K562 (cell line): ENCODE results near the gene B3GAT3. TPM values are rescaled to one million over a fixed set of nuclear protein-coding genes. Genes with fewer than 3 reads are reported as not detected.

ENCODE experiments used
- ATAC-seq: fragments of 200-7000 bp; cut with Tn5 transposase; 3 replicates; pipeline ENCODE4 v1.9.1; 2020; ENCODE audit warnings: moderate library complexity
- BruUV-seq: library from RNA; stranded (reverse); fragments of 400-500 nt; replicated peaks from 2 replicates; lab custom pipeline; 2021; lab: Mats Ljungman, UMichigan
- CTCF ChIA-PET: fragments of 300-600 bp; formaldehyde crosslinking; extraction: SDS; loops from one replicate; lab custom pipeline; 2021; ENCODE audit warnings: low intra/inter-chr PET ratio; lab: Yijun Ruan, JAX
- POLR2A ChIA-PET: fragments of 300-600, 350-650 bp; sonication (Branson Sonifier 250); formaldehyde crosslinking; extraction: SDS; loops from one replicate; lab custom pipeline; 2021; ENCODE audit warnings: antibody characterized with exemption, inconsistent platforms; lab: Yijun Ruan, JAX
- DNase-seq, 4 experiments: peaks; one replicate each; pipeline versions ENCODE4 v3.0.0 to v3.0.0-alpha.2; 2011 to 2018; ENCODE audit warnings: low spot score in 3 of 4, mixed read lengths in 3 of 4; ENCODE audit errors: extremely low read depth in 1 of 4
- FAIRE-seq: peaks from 2 replicates; lab custom pipeline; 2011; peaks lifted over from hg19 to GRCh38; lab: Jason Lieb, UNC
- H2AFZ ChIP-seq: 2 replicates; pipeline ENCODE4 v1.6.0; 2011; ENCODE audit warnings: low read depth, low read length, control low read depth, inconsistent platforms
- H3K27ac ChIP-seq: fragments of 200-600 bp; 3 replicates; pipeline ENCODE4 v1.8.0; 2011; ENCODE audit warnings: low read depth, mild to moderate bottlenecking, control low read depth, inconsistent platforms, low read length, moderate library complexity, mixed read lengths; ENCODE audit errors: extremely low read depth
- H3K27me3 ChIP-seq, 2 experiments: fragments of 300-600 bp in 1 of 2; 2 replicates in 1 of 2; 3 replicates in 1 of 2; pipeline versions ENCODE4 v1.6.0 to v1.8.0; 2011; ENCODE audit warnings: inconsistent platforms in 2 of 2, low read length in 2 of 2, mild to moderate bottlenecking in 1 of 2, mixed read lengths in 1 of 2, moderate library complexity in 1 of 2; ENCODE audit not compliant: control insufficient read depth in 2 of 2, insufficient read depth in 2 of 2
- H3K36me3 ChIP-seq: fragments of 300-600 bp; 3 replicates; pipeline ENCODE4 v1.8.0; 2011; ENCODE audit warnings: mild to moderate bottlenecking, low read length, inconsistent platforms; ENCODE audit not compliant: control insufficient read depth, insufficient read depth
- H3K4me1 ChIP-seq, 2 experiments: fragments of 200-600 bp in 1 of 2; replicated peaks in 1 of 2; 2 replicates in 1 of 2; 3 replicates in 1 of 2; pipeline versions ENCODE4 v1.5.1 to v1.8.0; 2011; ENCODE audit warnings: inconsistent platforms in 2 of 2, low read length in 2 of 2, mild to moderate bottlenecking in 1 of 2, mixed read lengths in 1 of 2, moderate library complexity in 1 of 2; ENCODE audit not compliant: control insufficient read depth in 2 of 2, insufficient read depth in 2 of 2
- H3K4me2 ChIP-seq: 2 replicates; pipeline ENCODE4 v1.6.1; 2011; ENCODE audit warnings: low read length, control low read depth, inconsistent platforms, mixed read lengths; ENCODE audit not compliant: insufficient read depth
- H3K4me3 ChIP-seq: fragments of 200-600 bp; sonication (generic), shearing (Covaris generic); 2 replicates; pipeline ENCODE4 v1.5.1; 2016; ENCODE audit warnings: control low read depth, inconsistent platforms
- H3K79me2 ChIP-seq: fragments of 200-600 bp; 3 replicates; pipeline ENCODE4 v1.8.0; 2011; ENCODE audit warnings: low read length, inconsistent platforms; ENCODE audit not compliant: control insufficient read depth, insufficient read depth
- H3K9ac ChIP-seq, 2 experiments: 2 replicates each; pipeline versions ENCODE4 v1.6.0 to v1.6.1; 2011; ENCODE audit warnings: low read depth in 2 of 2, low read length in 2 of 2, control low read depth in 1 of 2, inconsistent platforms in 1 of 2, mild to moderate bottlenecking in 1 of 2, mixed read lengths in 1 of 2; ENCODE audit not compliant: insufficient read depth in 1 of 2
- H3K9me1 ChIP-seq: one replicate; pipeline ENCODE4 v1.6.0; 2011; ENCODE audit warnings: inconsistent platforms, mild to moderate bottlenecking, low read length, moderate library complexity; ENCODE audit not compliant: control insufficient read depth, insufficient read depth
- H3K9me3 ChIP-seq: replicated peaks from 2 replicates; pipeline ENCODE4 v1.5.1; 2011; ENCODE audit warnings: low read depth, low read length, inconsistent platforms; ENCODE audit not compliant: control insufficient read depth, insufficient read depth
- H4K20me1 ChIP-seq: replicated peaks from 2 replicates; pipeline ENCODE4 v1.6.1; 2011; ENCODE audit warnings: low read length, inconsistent platforms, mixed read lengths; ENCODE audit not compliant: control insufficient read depth, insufficient read depth
- ATF4 ChIP-seq: fragments of 450-650 bp; formaldehyde crosslinking; IDR thresholded peaks from 2 replicates; pipeline ENCODE4 v1.4.0; 2022; ENCODE audit warnings: mild to moderate bottlenecking, moderate library complexity
- CHD1 ChIP-seq: fragments of 200-600 bp; sonication (generic); IDR thresholded peaks from one replicate; pipeline ENCODE4 v1.6.1; 2012; ENCODE audit warnings: mild to moderate bottlenecking, moderate library complexity, low read length, inconsistent platforms
- GTF2F1 ChIP-seq: IDR thresholded peaks from 2 replicates; pipeline ENCODE4 v1.6.1; 2011; ENCODE audit warnings: low read depth, low read length, improper control_type of control experiment
- HDAC6 ChIP-seq: IDR thresholded peaks from 2 replicates; pipeline ENCODE4 v1.6.1; 2012; ENCODE audit warnings: low read depth, mild to moderate bottlenecking, control low read depth, inconsistent platforms, low read length, moderate library complexity
- MTA2 ChIP-seq: fragments of 450-650 bp; IDR thresholded peaks from 2 replicates; pipeline ENCODE4 v1.6.1; 2016; ENCODE audit warnings: low read depth
- PKNOX1 ChIP-seq: fragments of 450-650 bp; IDR thresholded peaks from 2 replicates; pipeline ENCODE4 v1.6.1; 2016
- STAT6 ChIP-seq: sonication (generic); formaldehyde crosslinking; IDR thresholded peaks from 2 replicates; pipeline ENCODE4 v1.8.1; 2023; ENCODE audit warnings: mild to moderate bottlenecking, missing genetic modification reagents
- SUPT5H ChIP-seq: fragments of 450-650 bp; IDR thresholded peaks from 2 replicates; pipeline ENCODE4 v1.6.1; 2016
- ZNF121 ChIP-seq: sonication (generic); formaldehyde crosslinking; conservative IDR thresholded peaks from 2 replicates; pipeline ENCODE4 v1.8.0; 2022; ENCODE audit warnings: missing genetic modification reagents
- ZNF165 ChIP-seq: fragments of 250-450 bp; sonication (Bioruptor Pico); IDR thresholded peaks from 2 replicates; pipeline ENCODE4 v1.4.0; 2020; ENCODE audit warnings: borderline replicate concordance
- ZNF583 ChIP-seq: fragments of 250-450 bp; sonication (Bioruptor Pico); IDR thresholded peaks from 2 replicates; pipeline ENCODE4 v1.4.0; 2020
- ZNF79 ChIP-seq: fragments of 250-450 bp; sonication (Bioruptor Pico); IDR thresholded peaks from 2 replicates; pipeline ENCODE4 v1.4.0; 2020; ENCODE audit warnings: low read depth, mild to moderate bottlenecking, moderate library complexity
- WGBS: fragments of 100-300 bp; shearing (Covaris generic); methylation state at CpG from one replicate; pipeline ENCODE4 v1.1.6; 2016; ENCODE audit warnings: low coverage, mixed read lengths; ENCODE audit not compliant: insufficient coverage; ENCODE audit errors: missing lambda C conversion rate; 5-methylcytosine and 5-hydroxymethylcytosine counted together
- in situ Hi-C: fragments of 300-500 bp; cut with MboI; formaldehyde crosslinking; loops from 4 replicates; pipeline ENCODE4 v1.15.0; 2018; ENCODE audit warnings: inconsistent platforms, mixed read lengths
- intact Hi-C: fragments of 100-400 bp; cut with micrococcal nuclease; formaldehyde crosslinking; loops from 2 replicates; pipeline ENCODE4 v1.14.2; 2022
- polyA plus RNA-seq, 8 experiments: library from polyadenylated mRNA; depleted of rRNA in 4 of 8; stranded (reverse) in 5 of 8; unstranded in 3 of 8; fragments of >200 nt; fragmentation: Nextera tagmentation in 2 of 8; fragmentation: Illumina TruSeq in 1 of 8; extraction: Ambion mirVana in 2 of 8; extraction: Trizol in 1 of 8; gene quantifications; 2 replicates each; pipeline versions ENCODE4 v1.2.1 to v1.2.3, GENCODE V29; 2011 to 2014; ENCODE audit warnings: inconsistent platforms in 1 of 8, missing spikeins in 1 of 8
- total RNA-seq, 7 experiments: library from RNA; depleted of rRNA in 6 of 7; stranded (reverse); fragments of >200 nt in 6 of 7; fragmentation: Illumina TruSeq in 2 of 7; extraction: Trizol in 2 of 7; gene quantifications; 2 replicates each; pipeline versions ENCODE4 v1.2.1 to v1.2.3, GENCODE V29; 2011 to 2021; ENCODE audit warnings: low replicate concordance in 1 of 7

The B3GAT3 gene
- total and polyA plus RNA-seq, 9 of the 15 experiments (the other 6 are each of a cell fraction or from before 2014, with no cell fraction given) = 0.30 to 64.0 (median 21.4) TPM

GRCh38 chr11:62573592-62574362, 48.0 kb downstream of the B3GAT3 start, which contains the start of gene EEF1G (continued):
- TF ChIP-seq ZNF583 (0 out of 2 replicates have a peak, but pooled peaks have one; percentile 57), GTF2F1 (peak; percentile 87; the same call in 1 of the 2 replicates), SUPT5H (peak; percentile 95), STAT6 (CRISPR knock-in tag) (peak; percentile 38; the same call in 1 of the 2 replicates)

GRCh38 chr11:62573006-62573591, 48.7 kb downstream of the B3GAT3 start:
- Histone ChIP-seq H3K9ac (peak overlapping the region; percentile 95), H3K4me2 (peak overlapping the region; percentile 96), H3K79me2 (peaks cover 70% of the 10 kb centered on the region), H3K27me3 (no peaks in the 10 kb centered on the region), H3K4me1 (peaks cover 22 to 40% of the 10 kb centered on the region in 2 experiments; a peak in 4 of 5 replicates), H4K20me1 (peaks cover 3% of the 10 kb centered on the region), H3K27ac (peak overlapping the region; percentile 88), H3K9me3 (no peaks in the 10 kb centered on the region), H3K36me3 (peaks cover 83% of the 10 kb centered on the region), H3K4me3 (peak overlapping the region; percentile 96), H2AFZ (peak overlapping the region; percentile 75), H3K9me1 (no peaks in the 10 kb centered on the region)
- ATAC-seq (peak; percentile 19), FAIRE-seq (no peak), DNase-seq (peak in 2 of 4 experiments; percentile 22 to 48)
- BruUV-seq = TSS peak; percentile 76
- ChIA-PET CTCF (no interaction called here), POLR2A (interaction anchor here (0.6 to 3.8 kb wide), 37 partner anchors 8 to 1110 kb away, joined by 3 to 34 read pairs (median 4); partner anchors contain the start of genes C11orf98, CSKMT, HNRNPUL2 and LBHD1)
- in situ Hi-C loops = no loop called here
- under 1% methylated on average over 31 of the region's 33 CpGs for WGBS
- intact Hi-C loops = no loop called here
- peak; percentile 81 for TF ChIP-seq CHD1
- no peak for TF ChIP-seq MTA2
- no peak for TF ChIP-seq ATF4 (CRISPR knock-in tag)
- TF ChIP-seq ZNF121 (CRISPR knock-in tag) = no peak
- TF ChIP-seq HDAC6 = no peak
- TF ChIP-seq ZNF165 (CRISPR knock-in tag) = no peak
- TF ChIP-seq PKNOX1 = no peak
- no peak for TF ChIP-seq ZNF79 (CRISPR knock-in tag)
